H1 (cell line): ENCODE results near the gene SOX1. TPM values are rescaled to one million over a fixed set of nuclear protein-coding genes. Genes with fewer than 3 reads are reported as not detected.

Experiments
- CTCF ChIA-PET: fragments of 300-600 bp; sonication (Branson Sonifier 250); formaldehyde crosslinking; loops from one replicate; lab custom pipeline; 2021; ENCODE audit not compliant: partially characterized antibody; lab: Charles Lee
- POLR2A ChIA-PET: fragments of 300-600 bp; sonication (Branson Sonifier 250); formaldehyde crosslinking; loops from one replicate; lab custom pipeline; 2021; ENCODE audit warnings: inconsistent platforms; ENCODE audit not compliant: partially characterized antibody; lab: Charles Lee
- DNase-seq, 2 experiments: peaks; one replicate each; pipeline versions ENCODE4 v3.0.0 to v3.0.0-alpha.2; 2010 to 2022; ENCODE audit warnings: low spot score in 2 of 2, low read depth in 1 of 2, mixed read lengths in 1 of 2
- FAIRE-seq: peaks from 2 replicates; lab custom pipeline; 2011; peaks lifted over from hg19 to GRCh38; lab: Jason Lieb, UNC
- H2AFZ ChIP-seq: 2 replicates; pipeline ENCODE4 v1.8.1; 2012; ENCODE audit warnings: low read length, inconsistent platforms
- H2AK5ac ChIP-seq: 2 replicates; pipeline ENCODE4 v1.6.1; 2013; ENCODE audit warnings: low read depth, low read length
- H2BK120ac ChIP-seq: replicated peaks from 2 replicates; pipeline ENCODE3; 2013; ENCODE audit warnings: low read depth, low read length, inconsistent platforms
- H2BK12ac ChIP-seq: 2 replicates; pipeline ENCODE4 v1.6.1; 2013; ENCODE audit warnings: low read depth, low read length
- H2BK15ac ChIP-seq: 2 replicates; pipeline ENCODE4 v1.6.1; 2013; ENCODE audit warnings: low read length
- H2BK20ac ChIP-seq: 2 replicates; pipeline ENCODE4 v1.6.1; 2013; ENCODE audit warnings: low read length
- H2BK5ac ChIP-seq: 2 replicates; pipeline ENCODE4 v1.6.1; 2013; ENCODE audit warnings: low read depth, low read length
- H3K14ac ChIP-seq: 2 replicates; pipeline ENCODE4 v1.6.1; 2013; ENCODE audit warnings: inconsistent platforms; ENCODE audit not compliant: insufficient read length
- H3K18ac ChIP-seq: 2 replicates; pipeline ENCODE4 v1.6.1; 2013; ENCODE audit warnings: low read length; ENCODE audit errors: extremely low read depth
- H3K23ac ChIP-seq: 2 replicates; pipeline ENCODE4 v1.6.1; 2013; ENCODE audit warnings: inconsistent platforms; ENCODE audit not compliant: insufficient read length
- H3K23me2 ChIP-seq: 2 replicates; pipeline ENCODE4 v1.6.1; 2013; ENCODE audit warnings: low read depth, low read length
- H3K27ac ChIP-seq: 2 replicates; pipeline ENCODE4 v1.6.1; 2011; ENCODE audit warnings: low read depth, low read length, inconsistent platforms
- H3K27me3 ChIP-seq, 4 experiments: replicated peaks in 1 of 4; 1 replicate in 1 of 4; 2 replicates in 3 of 4; pipeline versions ENCODE4 v1.6.1 to v1.8.1; 2011 to 2013; ENCODE audit warnings: low read length in 3 of 4, mild to moderate bottlenecking in 3 of 4, inconsistent platforms in 2 of 4, mixed read lengths in 2 of 4, moderate library complexity in 1 of 4; ENCODE audit not compliant: control insufficient read depth in 3 of 4, insufficient read depth in 3 of 4; ENCODE audit errors: extremely low read depth in 1 of 4
- H3K36me3 ChIP-seq, 4 experiments: 2 replicates each; pipeline versions ENCODE4 v1.6.1 to v1.8.1; 2011 to 2013; ENCODE audit warnings: mild to moderate bottlenecking in 4 of 4, low read length in 3 of 4, moderate library complexity in 2 of 4, control low read depth in 1 of 4, inconsistent platforms in 1 of 4; ENCODE audit not compliant: insufficient read depth in 4 of 4, control insufficient read depth in 2 of 4
- H3K4ac ChIP-seq: replicated peaks from 2 replicates; pipeline ENCODE3; 2013; ENCODE audit warnings: low read length, low read depth, mixed read lengths, inconsistent platforms; ENCODE audit not compliant: insufficient read length
- H3K4me1 ChIP-seq, 4 experiments: replicated peaks in 1 of 4; 1 replicate in 1 of 4; 2 replicates in 3 of 4; pipeline versions ENCODE4 v1.6.1 to v1.8.1; 2011 to 2013; ENCODE audit warnings: low read length in 3 of 4, inconsistent platforms in 2 of 4, mixed read lengths in 1 of 4; ENCODE audit not compliant: insufficient read depth in 4 of 4, control insufficient read depth in 3 of 4
- H3K4me2 ChIP-seq, 2 experiments: 2 replicates each; pipeline versions ENCODE4 v1.6.1 to v1.8.1; 2011 to 2013; ENCODE audit warnings: low read depth in 2 of 2, low read length in 2 of 2, control low read depth in 1 of 2, inconsistent platforms in 1 of 2, mild to moderate bottlenecking in 1 of 2; ENCODE audit not compliant: insufficient read depth in 1 of 2
- H3K4me3 ChIP-seq, 4 experiments: fragments of 200-600, 300-600 bp in 1 of 4; sonication (generic), shearing (Covaris generic), sonication (Bioruptor Twin) in 1 of 4; 2 replicates each; pipeline versions ENCODE4 v1.5.1 to v1.8.1; 2011 to 2016; ENCODE audit warnings: low read length in 4 of 4, low read depth in 3 of 4, control low read depth in 2 of 4, inconsistent platforms in 2 of 4, mild to moderate bottlenecking in 2 of 4, mixed read lengths in 1 of 4, moderate library complexity in 1 of 4; ENCODE audit not compliant: insufficient read depth in 2 of 4; ENCODE audit errors: extremely low read depth in 1 of 4
- H3K56ac ChIP-seq: replicated peaks from 2 replicates; pipeline ENCODE3; 2013; ENCODE audit warnings: low read depth, mild to moderate bottlenecking, mixed read lengths, low read length, inconsistent platforms; ENCODE audit not compliant: insufficient read length
- H3K79me1 ChIP-seq: 2 replicates; pipeline ENCODE4 v1.6.1; 2013; ENCODE audit warnings: low read depth, low read length, control low read depth
- H3K79me2 ChIP-seq, 2 experiments: 2 replicates each; pipeline versions ENCODE4 v1.6.1 to v1.8.1; 2012 to 2013; ENCODE audit warnings: low read length in 2 of 2, mild to moderate bottlenecking in 2 of 2, inconsistent platforms in 1 of 2; ENCODE audit not compliant: insufficient read depth in 2 of 2, control insufficient read depth in 1 of 2
- H3K9ac ChIP-seq, 4 experiments: replicated peaks in 1 of 4; 1 replicate in 1 of 4; 2 replicates in 3 of 4; pipeline versions ENCODE4 v1.6.1 to v1.8.1; 2011 to 2013; ENCODE audit warnings: low read depth in 3 of 4, low read length in 3 of 4, control low read depth in 2 of 4, mild to moderate bottlenecking in 2 of 4, moderate library complexity in 2 of 4, inconsistent platforms in 1 of 4; ENCODE audit errors: extremely low read depth in 1 of 4
- H3K9me3 ChIP-seq, 2 experiments: 2 replicates each; pipeline versions ENCODE4 v1.6.1 to v1.8.1; 2012 to 2013; ENCODE audit warnings: mild to moderate bottlenecking in 2 of 2, moderate library complexity in 2 of 2, control low read depth in 1 of 2, inconsistent platforms in 1 of 2, low read depth in 1 of 2, low read length in 1 of 2, mixed read lengths in 1 of 2; ENCODE audit not compliant: insufficient read depth in 2 of 2
- H4K20me1 ChIP-seq, 2 experiments: replicated peaks in 1 of 2; 2 replicates each; pipeline versions ENCODE3 to v1.8.1; 2011 to 2013; ENCODE audit warnings: inconsistent platforms in 2 of 2, low read length in 2 of 2, mild to moderate bottlenecking in 1 of 2; ENCODE audit not compliant: insufficient read depth in 2 of 2, control insufficient read depth in 1 of 2
- H4K5ac ChIP-seq: 2 replicates; pipeline ENCODE4 v1.6.1; 2013; ENCODE audit warnings: low read length, low read depth, mixed read lengths, inconsistent platforms; ENCODE audit not compliant: insufficient read length
- H4K8ac ChIP-seq: 2 replicates; pipeline ENCODE4 v1.8.0; 2013; ENCODE audit warnings: mild to moderate bottlenecking, moderate library complexity, low read length, inconsistent platforms; ENCODE audit not compliant: insufficient read depth; ENCODE audit errors: extremely low read depth
- H4K91ac ChIP-seq: replicated peaks from 2 replicates; pipeline ENCODE3; 2013; ENCODE audit warnings: low read length, mixed read lengths, inconsistent platforms; ENCODE audit not compliant: insufficient read length
- ASH2L ChIP-seq: fragments of 200-600, 300-600 bp; sonication (generic); IDR thresholded peaks from one replicate; pipeline ENCODE4 v1.7.1; 2017; ENCODE audit warnings: low read length
- BCL11A ChIP-seq, 2 experiments: IDR thresholded peaks; one replicate each; pipeline ENCODE4 v1.6.1; 2011; ENCODE audit warnings: low read depth in 2 of 2, low read length in 2 of 2, mild to moderate bottlenecking in 2 of 2
- E2F6 ChIP-seq: IDR thresholded peaks from 2 replicates; pipeline ENCODE4 v1.6.1; 2012; ENCODE audit warnings: inconsistent platforms
- EZH2 ChIP-seq: fragments of 200-600 bp; sonication (generic); IDR thresholded peaks from 2 replicates; pipeline ENCODE4 v1.7.1; 2012; ENCODE audit warnings: low read depth, mild to moderate bottlenecking, moderate library complexity, low read length, inconsistent platforms; ENCODE audit not compliant: severe bottlenecking
- MAFK ChIP-seq: IDR thresholded peaks from 2 replicates; pipeline ENCODE4 v1.6.1; 2012; ENCODE audit warnings: low read depth, mild to moderate bottlenecking, improper control_type of control experiment, low read length
- PHF8 ChIP-seq: fragments of 200-600 bp; sonication (generic); conservative IDR thresholded peaks from 2 replicates; pipeline ENCODE4 v1.7.1; 2012; ENCODE audit warnings: low read depth, mild to moderate bottlenecking, inconsistent platforms, low read length, moderate library complexity
- RNF2 ChIP-seq: fragments of 200-900, 300-1000 bp; sonication (generic); IDR thresholded peaks from 2 replicates; pipeline ENCODE4 v1.7.1; 2016; ENCODE audit warnings: borderline replicate concordance, low read depth, mild to moderate bottlenecking, antibody characterized with exemption, low read length; ENCODE audit not compliant: poor library complexity, severe bottlenecking; ENCODE audit errors: missing control alignments
- SUZ12 ChIP-seq: fragments of 200-600 bp; sonication (generic); IDR thresholded peaks from 2 replicates; pipeline ENCODE4 v1.6.1; 2012; ENCODE audit warnings: mild to moderate bottlenecking, inconsistent platforms, low read length, moderate library complexity, mixed read lengths
- TCF12 ChIP-seq: IDR thresholded peaks from 2 replicates; pipeline ENCODE4 v1.6.1; 2011; ENCODE audit warnings: low read depth, mild to moderate bottlenecking, low read length
- USF2 ChIP-seq: IDR thresholded peaks from 2 replicates; pipeline ENCODE4 v1.6.1; 2011; ENCODE audit warnings: low read length, improper control_type of control experiment
- WGBS, 2 experiments: shearing (Covaris generic) in 1 of 2; methylation state at CpG; one replicate each; pipeline versions ENCODE4 v1.1.6 to v1.1.7; 2013 to 2015; ENCODE audit warnings: low lambda C conversion rate in 2 of 2, mixed read lengths in 2 of 2, inconsistent platforms in 1 of 2, low coverage in 1 of 2, missing lambda C conversion rate in 1 of 2; ENCODE audit not compliant: insufficient replicate concordance in 2 of 2, insufficient coverage in 1 of 2, insufficient read length in 1 of 2; ENCODE audit errors: extremely low coverage in 1 of 2, missing lambda C conversion rate in 1 of 2; 5-methylcytosine and 5-hydroxymethylcytosine counted together
- polyA plus RNA-seq, 7 experiments: library from polyadenylated mRNA; depleted of rRNA in 3 of 7; stranded (reverse) in 5 of 7; unstranded in 2 of 7; fragments of >200 nt in 5 of 7; fragments of 200-250 nt in 2 of 7; gene quantifications; 1 replicate in 5 of 7; 2 replicates in 1 of 7; 4 replicates in 1 of 7; pipeline versions ENCODE4 v1.2.1 to v1.2.3, GENCODE V29; 2011 to 2013; ENCODE audit warnings: missing spikeins in 2 of 7, mixed read lengths in 2 of 7
- total RNA-seq: library from RNA; stranded (reverse); fragmentation: NEBNext Ultra II Directional; extraction: Animal tissue kit (Norgen Biotek cat#: 25700); gene quantifications from 2 replicates; pipeline ENCODE4 v1.2.1, GENCODE V29; 2021

The SOX1 gene
- total and polyA plus RNA-seq, 2 of the 8 experiments (the other 6 are each of a cell fraction or from before 2014, with no cell fraction given) = 0.03 to 0.09 TPM

- WGBS, 2 experiments = 2% methylated on average over 27 of the region's 35 CpGs; no CpG with 5 or more reads in 1 of the 2 experiments
- Histone ChIP-seq H3K4me3 (peak overlapping the region; percentile 15 to 62 (median 30); a peak in 6 of 8 replicates), H2BK5ac (no peak overlapping the region), H2AK5ac (no peak overlapping the region), H3K4me2 (peak overlapping the region; percentile 93 to 97), H2BK15ac (no peak overlapping the region), H3K27ac (no peak overlapping the region), H3K27me3 (peaks cover 31 to 81% (median 75%) of the 10 kb centered on the region in 4 experiments), H3K14ac (no peak overlapping the region), H4K5ac (no peak overlapping the region), H4K91ac (no peak overlapping the region), H3K4me1 (peaks cover 0 to 33% (median 14%) of the 10 kb centered on the region in 4 experiments; a peak in 6 of 7 replicates), H3K79me2 (no peaks in the 10 kb centered on the region), H3K18ac (no peak overlapping the region; the same call in 1 of the 2 replicates), H3K9me3 (no peaks in the 10 kb centered on the region), H3K9ac (no peak overlapping the region), H4K8ac (peak overlapping the region; percentile 58; the same call in 1 of the 2 replicates), H3K56ac (no peak overlapping the region), H2BK12ac (0 out of 2 replicates have a peak overlapping the region, but pooled peaks have one; percentile 50), H3K23ac (no peak overlapping the region), H3K36me3 (no peaks in the 10 kb centered on the region), H4K20me1 (no peaks in the 10 kb centered on the region), H3K79me1 (no peaks in the 10 kb centered on the region), H2AFZ (no peak overlapping the region), H2BK20ac (no peak overlapping the region), H3K23me2 (peaks cover 27% of the 10 kb centered on the region), H3K4ac (no peak overlapping the region), H2BK120ac (no peak overlapping the region)
- TF ChIP-seq EZH2 (peak; percentile 64), BCL11A (IDR thresholded peaks at IDR 0.05; ENCODE audit: low read depth in 2 of 2, low read length in 2 of 2) (no peak), SUZ12 (peak; percentile 55; the same call in 1 of the 2 replicates), MAFK (no peak), USF2 (no peak), PHF8 (0 out of 2 replicates have a peak, but pooled peaks have one; percentile 8), E2F6 (no peak), TCF12 (no peak), RNF2 (peak; percentile 60), ASH2L (no peak)
- FAIRE-seq (no peak), DNase-seq (no peak)
- POLR2A ChIA-PET = no interaction called here
- CTCF ChIA-PET = interaction anchor here (1.1 kb wide), 1 partner anchor 338 kb away, joined by 6 read pairs; no protein-coding TSS in a partner anchor
Observed at GRCh38 chr13:112105244-112105681, 38.3 kb downstream of the SOX1 start.
